GM12801 (cell line): ENCODE measurements around the gene FAM107A.

Experiments used
- CTCF ChIP-seq: IDR thresholded peaks from one replicate; pipeline ENCODE4 v1.5.1; 2011; ENCODE audit warnings: control low read depth; ENCODE audit not compliant: insufficient read length; ENCODE audit errors: extremely low read depth

FAM107A gene, protein sequence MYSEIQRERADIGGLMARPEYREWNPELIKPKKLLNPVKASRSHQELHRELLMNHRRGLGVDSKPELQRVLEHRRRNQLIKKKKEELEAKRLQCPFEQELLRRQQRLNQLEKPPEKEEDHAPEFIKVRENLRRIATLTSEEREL

DNA sequence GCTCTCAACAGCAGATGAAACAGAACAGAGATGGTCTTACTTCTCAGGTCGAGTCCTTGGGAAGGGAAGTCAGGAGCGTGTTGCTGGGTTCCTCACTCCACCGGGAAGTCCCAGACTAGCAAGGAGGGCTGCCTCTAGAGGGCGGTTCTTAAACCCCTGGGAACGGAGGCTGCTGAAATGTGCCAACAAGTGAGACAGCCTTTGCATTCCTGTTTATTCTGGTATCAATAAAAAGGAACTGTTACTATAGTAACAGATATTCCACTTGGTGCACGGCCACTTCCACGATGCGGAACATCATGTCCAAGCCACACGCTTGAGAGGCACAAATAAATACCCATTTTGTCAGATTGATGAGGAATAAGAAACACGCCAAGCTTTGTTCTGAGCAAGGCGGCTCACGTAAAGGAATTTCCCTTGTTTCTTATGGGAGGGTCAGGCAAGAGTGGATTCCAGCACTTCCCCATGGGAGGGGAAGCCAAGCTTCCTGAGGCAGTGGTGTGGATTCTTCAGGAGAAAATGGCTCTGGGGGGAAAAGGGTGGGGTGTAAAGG is at the start of gene FAM107A:
FAM107A (minus strand) TSS at position 123 of the 553 bp plus-strand sequence. CDS start 7,531 bp downstream, outside the sequence.
- TF ChIP-seq CTCF = no peak

DNA sequence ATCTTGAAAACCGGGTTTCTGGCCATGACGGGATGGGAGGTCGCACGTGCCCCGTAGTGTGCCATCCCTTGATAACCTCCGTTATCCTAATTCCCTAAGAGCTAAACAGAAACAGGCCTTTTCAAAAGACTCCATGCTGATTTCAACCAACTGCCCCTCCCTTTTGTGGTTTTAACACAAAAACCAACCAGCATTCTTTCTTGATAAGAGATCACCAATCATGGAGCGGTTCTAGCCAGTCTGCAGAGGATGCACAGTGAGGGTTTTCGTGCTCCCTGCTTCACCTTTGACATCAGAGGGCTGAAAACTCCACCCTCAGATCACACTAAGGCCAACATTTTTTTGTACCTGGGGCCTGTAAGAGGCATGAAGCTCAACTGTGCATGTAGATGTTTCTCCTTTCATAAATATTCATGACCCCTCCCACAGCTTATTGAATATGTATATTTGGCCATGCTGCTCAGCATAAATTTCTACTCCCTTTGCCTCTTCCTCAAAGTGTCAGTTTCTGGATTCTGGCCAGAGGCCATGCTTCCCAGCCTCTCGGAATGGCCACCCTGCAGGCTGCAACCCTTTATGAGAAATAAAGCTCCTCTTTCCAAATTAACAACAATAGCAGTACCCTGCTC is 48.1 kb upstream of the FAM107A start:
- TF ChIP-seq CTCF = no peak

- no peak for TF ChIP-seq CTCF
Observed at GRCh38 chr3:58624550-58624949, 47.4 kb upstream of the FAM107A start.

DNA sequence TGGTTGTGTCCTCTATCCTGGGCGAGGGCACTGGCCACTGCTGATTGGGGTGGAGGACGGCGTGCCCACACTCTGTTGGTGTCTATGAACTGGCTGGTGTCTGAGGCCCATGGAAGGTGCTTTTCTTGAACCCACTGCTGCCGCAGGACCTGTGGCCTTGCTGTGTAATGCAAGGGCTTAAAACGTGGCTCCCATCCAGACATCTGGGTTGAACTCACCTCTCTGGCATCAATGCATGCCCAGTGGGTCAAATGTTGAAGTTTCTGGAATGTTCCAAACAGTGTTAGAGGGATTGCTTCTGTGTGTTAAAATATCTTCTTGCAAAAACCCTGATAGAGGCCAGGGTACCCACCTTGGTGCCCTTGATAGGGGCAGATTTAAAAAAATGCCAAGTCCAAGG is 46.8 kb upstream of the FAM107A start:
- no peak for TF ChIP-seq CTCF

DNA sequence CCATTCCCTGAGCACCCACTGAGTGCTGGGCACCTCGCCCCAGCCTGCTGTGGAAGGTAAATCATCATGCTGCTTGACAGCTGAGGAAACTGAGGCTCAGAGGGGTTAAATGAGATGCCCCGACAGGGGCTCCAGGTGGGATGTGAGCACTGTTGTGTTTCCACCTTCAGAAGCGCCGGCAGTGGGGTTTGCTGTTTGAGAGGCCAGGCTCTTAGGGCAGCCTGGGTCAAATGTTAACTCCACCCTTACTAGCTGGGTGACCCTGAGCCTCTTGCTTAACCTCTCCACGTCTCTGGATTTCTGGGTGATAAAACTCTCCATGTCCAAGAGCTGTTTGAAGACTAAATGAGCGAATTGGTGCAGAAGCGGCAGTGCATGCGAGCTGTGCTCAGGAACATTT is 46.3 kb upstream of the FAM107A start:
- TF ChIP-seq CTCF = no peak

GRCh38 chr3:58622892-58623291 is 45.7 kb upstream of the FAM107A start:
- no peak for TF ChIP-seq CTCF

- TF ChIP-seq CTCF = no peak
Observed at GRCh38 chr3:58622436-58622835, 45.2 kb upstream of the FAM107A start.
